Fibroblast of the conjunctiva (primary cell): ENCODE measurements around the gene PACRG.

ENCODE experiments used
- DNase-seq: peaks from one replicate; pipeline ENCODE4 v3.0.0-alpha.2; 2010; ENCODE audit warnings: low read depth

The PACRG gene

DNA sequence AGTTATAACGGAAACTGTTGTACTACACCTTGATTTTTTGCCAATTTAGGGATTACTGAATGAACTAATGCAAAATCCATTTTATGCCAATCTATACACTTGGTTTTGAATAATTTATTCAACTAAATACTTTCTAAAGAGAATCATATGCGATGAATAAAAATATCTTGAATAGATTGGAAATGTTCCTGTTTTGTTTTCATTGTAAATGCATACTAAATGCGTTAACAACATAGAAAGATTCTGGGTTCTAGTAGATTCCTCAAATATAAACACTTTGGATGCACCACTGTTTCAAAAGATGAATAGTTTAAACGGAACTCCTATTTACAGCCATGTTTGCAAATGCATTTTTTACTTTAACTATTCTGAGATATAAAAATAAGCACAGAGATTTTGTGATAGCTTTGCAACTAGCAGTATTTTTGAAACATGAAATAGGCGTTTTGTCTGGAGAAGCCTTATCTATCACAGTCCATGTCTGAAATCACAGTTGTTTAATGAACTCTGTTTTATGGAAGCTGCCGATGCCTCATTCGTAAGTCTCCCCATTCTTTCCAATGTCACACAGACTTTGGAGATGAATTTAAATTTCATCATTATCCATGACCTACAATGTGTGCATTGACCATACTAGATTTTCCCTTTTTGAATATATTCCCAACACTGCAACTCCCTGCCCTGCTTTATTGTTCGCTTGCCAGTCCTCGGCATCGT is 409.1 kb downstream of the PACRG start:
- DNase-seq = no peak

DNA sequence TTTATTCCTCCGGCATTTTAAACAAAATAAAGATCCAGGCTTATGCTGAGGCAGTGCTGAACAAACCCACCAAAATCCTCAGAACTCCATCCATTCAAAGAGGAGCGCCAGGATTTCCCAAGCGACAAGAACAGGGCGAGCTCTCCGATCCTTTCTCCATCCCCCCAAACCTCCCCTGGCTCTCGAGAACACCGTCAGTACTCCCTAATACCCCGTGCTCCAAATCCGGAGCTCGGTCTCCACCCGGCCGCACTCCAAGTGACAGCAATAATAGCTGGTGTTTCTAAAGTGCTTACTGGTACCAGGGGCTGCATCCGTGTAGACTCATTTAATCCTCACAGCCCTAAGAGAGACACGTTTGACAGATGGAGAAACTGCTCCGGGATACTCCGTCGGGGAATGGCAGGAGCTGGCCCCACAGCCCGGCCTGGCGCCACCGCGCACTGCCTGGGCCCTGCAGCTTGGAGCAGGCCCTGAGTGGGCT is 409.7 kb downstream of the PACRG start:
- no peak for DNase-seq

DNA sequence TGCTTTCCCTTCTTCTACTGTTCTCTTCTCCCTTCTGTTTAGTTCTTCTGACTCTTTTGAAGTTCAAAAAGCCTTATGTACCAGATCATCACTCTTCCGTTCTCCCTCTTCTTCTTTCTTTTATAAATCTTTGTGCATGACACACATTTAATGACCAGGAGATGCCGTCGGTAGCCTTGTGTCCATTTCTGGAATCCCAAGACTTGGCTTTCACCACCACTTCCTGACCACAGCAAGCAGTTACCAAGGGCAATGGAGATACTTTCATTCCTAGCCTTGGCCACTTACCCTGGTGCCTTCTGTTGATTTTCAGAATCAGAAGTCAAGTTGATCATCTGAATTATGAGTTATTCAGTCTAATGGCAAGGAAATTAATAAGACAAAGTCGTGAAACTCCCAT is 418.3 kb downstream of the PACRG start:
- DNase-seq = no peak

DNA sequence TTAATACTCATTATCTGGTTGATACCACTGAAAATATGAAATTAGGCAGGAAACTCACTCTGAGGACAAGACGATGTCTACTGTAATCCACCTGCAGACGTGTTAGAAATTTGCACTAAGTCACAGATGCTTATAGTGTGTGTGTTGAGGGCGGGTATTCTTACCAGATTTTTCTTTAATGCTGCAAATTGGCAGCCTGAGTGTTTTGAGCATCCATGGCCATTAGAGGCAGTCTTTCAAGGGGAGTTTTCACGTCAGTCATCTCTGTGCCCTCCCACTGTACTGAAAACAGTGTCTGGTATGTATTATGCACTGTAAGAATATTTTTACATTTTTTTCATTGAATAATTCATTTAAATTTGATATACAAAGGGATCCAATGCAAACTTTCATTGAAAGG is 420.2 kb downstream of the PACRG start:
- DNase-seq = no peak

DNA sequence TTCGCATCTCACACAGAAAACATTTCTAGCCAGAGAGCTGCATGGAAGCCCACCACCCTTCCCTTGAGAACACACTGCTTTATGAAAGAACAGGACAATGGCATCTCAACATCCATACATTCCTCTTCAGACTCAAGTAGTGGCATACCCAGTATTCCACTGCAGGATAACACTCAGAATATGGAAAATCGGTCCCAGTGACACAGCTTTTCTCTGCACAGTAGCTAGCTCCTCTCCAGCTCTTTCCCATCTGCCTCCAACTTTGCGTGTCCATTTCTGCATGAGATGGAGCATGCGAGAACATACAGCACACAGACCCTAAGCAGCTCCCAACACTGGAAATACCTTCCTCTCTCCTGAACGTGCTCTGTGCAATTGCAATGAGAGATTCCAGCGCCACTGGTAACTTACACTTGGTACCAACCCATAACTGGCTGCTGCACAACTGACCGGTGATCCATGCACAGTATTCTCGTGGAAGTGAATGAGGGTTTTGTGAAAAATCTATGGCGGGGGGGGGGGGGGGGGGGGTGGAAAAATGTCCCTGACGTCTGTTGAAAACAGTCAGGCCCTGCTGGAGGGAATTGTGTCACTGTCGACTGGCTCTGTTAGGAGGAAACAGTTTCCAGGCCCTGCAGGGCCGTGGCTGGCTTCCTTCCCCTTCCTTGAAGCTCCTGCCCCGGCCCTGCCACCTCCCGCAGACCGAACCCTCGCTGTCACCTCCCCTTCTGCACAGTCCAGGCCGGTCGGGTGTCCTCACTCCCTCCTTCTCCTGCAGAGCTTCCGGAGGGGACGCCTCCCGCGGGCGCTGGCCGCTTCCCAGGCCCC is 420.9 kb downstream of the PACRG start:
- DNase-seq = no peak

DNA sequence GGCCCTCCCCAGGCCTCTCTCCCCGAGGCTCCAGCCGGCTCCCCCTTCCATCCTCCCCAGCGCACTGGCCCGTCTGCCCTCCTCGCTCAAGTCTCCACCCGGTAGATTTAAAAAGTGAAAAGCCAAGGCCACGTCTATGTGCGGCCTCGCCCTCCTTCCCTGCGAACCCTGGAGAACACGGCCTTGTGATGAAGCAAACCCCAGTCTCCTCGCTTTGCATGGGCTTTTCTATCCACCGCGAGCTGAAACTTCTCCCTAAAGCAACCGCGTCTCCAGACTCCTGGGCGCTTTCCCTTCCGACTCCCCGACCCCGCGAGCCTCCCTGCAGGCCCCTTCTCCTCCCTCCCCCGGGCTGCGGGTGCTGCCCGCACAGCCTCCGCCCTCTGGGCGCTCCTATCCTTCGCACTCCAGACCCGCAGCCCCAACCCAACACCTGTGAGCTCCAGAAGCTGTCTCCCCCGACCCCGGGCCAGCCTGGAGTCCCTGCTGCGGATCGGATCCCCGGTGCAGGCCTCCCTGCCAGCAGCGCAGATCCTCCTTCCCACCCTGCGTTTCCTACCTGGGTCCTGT is 421.6 kb downstream of the PACRG start:
- DNase-seq = no peak

DNA sequence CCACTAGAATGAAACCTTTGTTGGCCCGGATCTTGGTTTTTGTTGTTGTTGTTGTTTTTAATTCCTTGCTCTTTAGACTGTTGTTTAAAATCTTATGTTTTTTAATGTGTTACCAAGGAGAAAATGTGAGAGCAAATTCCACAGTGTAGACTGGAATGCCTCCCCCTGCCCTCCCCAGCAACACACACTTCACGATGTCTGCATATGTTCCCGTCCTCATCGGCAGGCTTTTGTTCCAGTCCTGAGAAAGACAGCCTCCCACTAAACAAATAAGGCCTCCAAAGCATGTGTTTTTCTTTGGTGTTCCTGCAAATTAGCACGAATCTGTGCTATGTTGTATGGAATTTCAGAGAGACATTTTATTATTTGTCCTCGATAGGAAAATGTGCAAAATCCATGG is 423.4 kb downstream of the PACRG start:
- no peak for DNase-seq

DNA sequence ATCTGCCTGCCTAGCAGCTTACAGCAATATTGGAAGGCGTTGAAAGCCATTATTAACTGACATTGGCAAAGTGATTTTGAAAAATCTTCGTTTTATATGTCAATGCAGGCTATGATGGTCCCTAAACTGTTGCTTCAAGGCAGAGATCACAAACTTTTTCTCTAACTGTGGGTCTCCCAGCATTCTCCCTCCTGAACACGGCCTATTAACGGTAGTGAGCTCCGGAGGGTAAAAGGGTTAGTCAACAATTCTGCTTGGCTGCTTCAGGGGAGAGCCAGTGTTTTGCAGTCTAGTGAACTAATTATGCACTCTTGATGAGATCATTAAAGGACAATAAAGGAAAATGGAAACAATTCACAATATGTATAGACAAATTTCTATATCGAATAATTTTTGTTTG is 424.9 kb downstream of the PACRG start:
- DNase-seq = no peak

DNA sequence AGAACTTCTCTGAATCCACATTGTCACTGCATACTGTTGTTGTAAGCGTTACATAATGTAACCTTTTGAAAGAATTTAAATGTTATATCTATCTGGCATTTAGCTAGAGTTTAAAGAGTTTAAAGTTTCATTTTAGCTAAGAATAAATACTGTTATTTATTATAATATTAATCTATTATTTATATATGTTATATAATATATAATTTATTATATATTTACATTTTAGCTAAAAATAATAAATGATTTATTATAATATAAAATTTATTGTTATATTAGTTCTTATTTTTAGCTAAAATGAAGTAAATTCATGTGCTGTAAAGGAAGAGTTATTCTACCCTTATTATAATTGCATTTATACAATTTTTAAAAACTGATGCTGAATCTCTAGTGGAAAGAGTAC is 431.3 kb downstream of the PACRG start:
- DNase-seq = no peak

DNA sequence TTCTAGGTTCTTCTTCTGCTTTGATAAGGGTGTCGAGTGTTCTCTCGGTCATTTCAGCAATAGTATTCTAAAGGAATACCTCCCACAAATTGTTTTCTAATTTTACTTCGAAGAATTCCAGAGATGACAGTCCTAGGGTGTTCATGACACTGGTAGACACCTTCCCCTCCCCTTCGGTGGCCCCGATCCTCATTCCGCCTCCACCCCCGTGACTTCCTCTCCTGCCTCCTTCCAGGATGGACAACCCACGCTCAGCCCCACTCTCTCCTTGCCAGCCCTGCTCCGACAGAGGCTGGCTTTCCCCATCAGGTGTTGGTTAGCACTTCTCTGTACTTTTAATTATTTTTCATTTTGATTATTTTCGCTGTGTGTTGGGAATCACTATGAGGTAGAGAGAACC is 431.9 kb downstream of the PACRG start:
- DNase-seq = no peak

DNA sequence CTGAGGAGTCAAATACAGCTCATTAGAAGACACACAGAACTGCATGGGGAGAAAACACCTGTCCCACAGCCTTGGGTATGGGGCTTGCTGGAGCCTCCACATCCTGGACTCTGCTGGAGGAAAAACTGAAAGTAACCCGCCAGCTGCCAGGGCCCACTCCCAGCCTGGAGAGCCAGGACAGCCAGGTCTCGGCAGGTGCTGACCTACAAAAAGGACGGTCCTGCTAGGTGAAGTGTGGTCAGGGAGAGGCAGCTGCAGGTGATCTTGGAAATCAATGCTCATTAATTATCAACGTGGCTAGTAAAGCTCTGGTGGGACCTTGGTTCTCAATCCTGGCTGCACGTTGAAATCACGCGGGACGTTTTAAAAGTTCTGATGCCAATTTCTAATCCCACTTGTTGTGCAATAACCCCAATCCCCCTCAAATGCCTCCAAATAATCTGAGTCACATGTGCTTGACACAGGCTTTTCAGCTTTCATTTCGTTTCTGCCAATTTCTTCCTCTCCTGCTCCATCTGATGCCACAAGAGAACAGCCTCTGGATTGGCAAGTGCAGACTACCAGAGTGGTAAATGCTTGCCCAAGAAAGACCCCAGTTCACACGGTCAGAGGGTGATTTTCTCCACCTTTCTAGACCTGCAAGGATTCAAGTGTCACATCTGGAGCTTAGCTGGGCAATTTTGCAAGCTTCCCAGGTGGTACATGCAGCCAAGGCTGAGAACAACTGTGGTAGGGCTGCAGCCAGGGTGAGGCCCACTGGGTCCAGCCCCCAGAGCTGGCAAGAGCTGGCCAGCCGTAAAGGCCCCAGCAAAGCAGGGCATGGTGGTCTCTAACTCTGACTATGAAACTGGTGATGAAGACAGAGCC is 434.5 kb downstream of the PACRG start:
- DNase-seq = no peak

DNA sequence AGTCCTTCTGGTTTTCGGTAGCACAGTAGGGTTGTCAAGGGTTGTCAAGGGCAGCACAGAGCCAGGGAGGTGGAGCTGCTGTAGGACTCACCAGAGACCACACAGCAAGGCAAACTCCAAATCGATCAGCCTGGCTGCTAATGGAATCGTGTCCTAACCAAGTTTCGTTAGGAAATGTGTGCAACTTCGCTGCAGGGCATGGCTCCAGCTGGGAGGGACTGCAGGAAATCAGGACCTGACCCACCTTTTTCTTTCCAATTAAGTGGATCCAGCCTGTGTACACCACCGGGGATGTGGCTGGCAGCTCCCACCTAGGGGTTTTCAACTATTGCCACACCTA is 435.1 kb downstream of the PACRG start:
- no peak for DNase-seq

DNA sequence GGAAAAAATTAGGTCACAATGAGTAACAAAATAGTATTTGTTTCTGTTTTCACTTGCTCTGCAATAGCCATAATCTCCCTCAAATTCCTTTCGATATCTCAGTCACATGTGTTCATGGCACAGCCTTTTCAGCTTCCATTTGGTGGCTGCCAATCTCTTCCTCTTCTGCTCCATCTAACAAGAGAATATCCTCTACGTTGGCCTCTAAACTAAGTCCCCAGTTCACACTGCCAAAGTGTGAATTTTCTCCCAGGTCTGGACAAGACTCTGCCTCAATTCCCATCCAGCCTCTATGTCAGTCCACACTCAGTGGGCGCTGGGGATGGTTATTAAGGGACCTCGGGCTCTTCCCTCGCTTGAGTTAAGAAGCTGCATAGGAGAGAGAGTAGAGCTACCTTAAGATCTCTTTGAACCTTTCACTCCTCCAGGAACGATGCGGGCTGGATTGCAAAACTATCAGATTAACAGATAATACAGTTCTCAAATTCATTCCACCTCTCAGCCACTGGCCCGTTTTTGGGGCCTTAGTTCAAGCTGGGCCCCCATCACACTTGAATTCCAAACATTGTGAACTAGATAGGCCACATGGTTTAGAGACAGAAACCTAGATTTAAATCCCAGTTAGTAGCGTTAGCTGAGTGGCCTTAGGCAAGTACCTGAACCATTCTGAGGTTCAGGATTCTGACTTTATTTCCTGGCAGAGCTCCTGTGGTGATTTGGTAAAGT is 436.6 kb downstream of the PACRG start:
- no peak for DNase-seq

DNA sequence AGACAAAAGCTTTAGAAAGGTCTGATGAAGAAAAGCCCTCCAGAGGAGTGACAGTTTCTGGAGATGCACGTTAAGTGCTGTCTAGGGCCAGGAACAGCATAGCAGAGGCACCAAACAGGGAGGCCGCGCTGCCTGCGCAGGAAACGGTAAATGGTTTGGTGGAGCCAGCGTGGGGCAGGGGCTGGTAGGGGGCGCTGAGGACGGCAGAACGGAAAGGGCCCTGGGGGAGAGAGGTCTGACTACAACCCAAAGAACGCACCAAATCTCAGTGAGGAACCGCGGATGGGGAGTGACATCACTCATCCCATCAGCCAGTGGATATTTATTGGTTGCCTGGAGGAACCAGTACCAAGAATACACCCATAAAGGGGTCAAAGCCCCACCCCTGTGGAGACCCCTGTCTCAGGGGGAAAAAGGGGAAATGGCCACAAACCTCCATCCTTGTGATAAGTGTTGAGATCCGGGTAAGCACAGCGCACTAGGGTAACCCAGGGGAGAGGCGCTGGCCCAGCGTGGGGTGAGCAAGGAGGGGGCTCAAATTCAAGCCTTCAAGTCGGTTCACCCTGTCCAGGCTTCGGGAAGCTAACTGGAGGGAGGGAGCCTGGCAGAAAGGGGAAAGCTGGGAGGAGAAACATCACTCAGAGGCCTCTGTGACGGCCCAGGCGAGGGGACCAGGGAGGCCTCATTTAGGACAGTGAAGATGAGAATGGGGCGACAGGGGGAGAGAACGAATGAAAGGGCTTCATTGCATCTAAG is 437.6 kb downstream of the PACRG start:
- no peak for DNase-seq

DNA sequence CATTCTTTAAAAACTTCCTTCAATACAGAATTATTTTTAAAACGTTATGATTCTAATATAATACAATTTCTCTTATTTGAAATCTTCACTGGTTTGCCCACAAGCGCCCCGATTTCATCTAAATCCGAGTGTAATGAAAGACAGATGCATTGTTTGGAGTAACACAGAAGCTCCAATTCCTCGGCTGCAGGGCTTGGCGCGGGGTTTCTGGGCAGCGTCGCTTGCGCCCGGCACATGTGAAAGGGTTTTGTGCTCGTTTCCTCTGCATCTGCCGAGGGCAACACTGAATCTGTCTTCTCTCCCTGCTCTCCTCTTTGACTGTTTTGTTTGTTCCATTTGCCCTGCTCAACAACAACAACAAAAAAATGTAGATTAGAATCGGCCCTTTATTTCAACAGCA is 438.1 kb downstream of the PACRG start:
- DNase-seq = no peak

DNA sequence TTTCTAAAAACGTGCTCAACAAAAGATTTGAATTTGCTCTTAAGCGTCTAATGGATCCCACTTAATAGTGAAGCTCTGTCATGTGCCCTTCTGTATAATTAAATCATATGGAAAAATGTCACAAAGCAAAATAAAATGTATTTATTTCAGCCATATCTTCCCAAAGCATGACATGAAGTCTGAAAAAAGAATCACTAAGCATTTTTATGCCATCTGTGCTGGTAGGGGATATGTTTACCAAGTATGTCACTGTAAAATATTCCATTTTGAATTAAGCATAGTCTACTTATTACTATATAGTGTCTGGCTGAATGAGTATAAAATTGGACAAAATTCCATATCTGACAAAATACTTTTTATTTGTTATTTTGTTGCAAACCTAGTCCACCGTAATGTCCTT is 438.7 kb downstream of the PACRG start:
- no peak for DNase-seq

DNA sequence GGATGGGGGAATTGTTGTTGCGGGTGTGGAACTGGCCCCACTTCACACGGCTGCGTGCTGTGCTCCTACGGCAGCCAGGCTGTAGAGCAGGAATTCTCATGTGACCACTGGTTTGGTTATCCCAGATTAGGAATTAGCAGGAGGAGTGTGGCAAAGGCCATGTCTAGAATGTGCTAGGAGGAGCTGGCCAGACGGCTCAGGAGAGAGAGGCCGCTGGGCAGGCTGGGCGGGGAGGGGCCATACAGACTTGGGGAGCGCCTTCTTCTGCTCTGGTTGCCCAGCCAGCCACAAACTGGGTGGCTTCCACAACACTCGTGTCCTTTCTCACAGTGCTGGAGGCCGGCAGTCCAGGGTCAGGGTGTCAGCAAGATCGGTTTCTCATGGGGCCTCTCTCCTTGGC is 441.7 kb downstream of the PACRG start:
- no peak for DNase-seq

DNA sequence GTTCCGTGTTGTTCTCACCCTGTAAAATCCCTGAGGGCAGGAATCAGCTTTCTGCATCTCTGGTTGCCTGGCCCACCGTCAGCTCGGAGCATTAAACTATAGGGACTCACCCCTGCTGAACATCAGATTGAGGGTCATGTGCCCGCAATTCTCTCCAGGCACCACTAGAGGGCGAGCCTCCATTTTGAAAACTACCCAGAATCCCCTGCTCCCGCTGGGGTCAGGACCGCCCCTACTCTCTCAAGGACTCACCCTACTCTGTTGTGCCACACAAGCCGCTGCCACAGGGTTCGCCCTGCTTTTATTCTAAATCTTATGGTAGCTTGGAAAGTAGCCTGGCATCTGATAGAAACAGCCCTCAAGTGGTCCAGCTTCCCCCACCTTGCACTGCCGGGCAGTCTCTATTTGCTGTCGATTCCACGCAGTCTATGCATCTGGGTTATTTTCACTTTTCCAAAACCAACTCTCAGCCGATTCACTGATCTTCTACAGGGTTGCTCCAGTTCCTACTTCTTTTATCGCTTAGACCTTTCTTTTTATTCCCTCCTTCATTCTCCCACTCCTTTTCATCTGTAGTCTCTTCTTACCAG is 442.6 kb downstream of the PACRG start:
- no peak for DNase-seq

DNA sequence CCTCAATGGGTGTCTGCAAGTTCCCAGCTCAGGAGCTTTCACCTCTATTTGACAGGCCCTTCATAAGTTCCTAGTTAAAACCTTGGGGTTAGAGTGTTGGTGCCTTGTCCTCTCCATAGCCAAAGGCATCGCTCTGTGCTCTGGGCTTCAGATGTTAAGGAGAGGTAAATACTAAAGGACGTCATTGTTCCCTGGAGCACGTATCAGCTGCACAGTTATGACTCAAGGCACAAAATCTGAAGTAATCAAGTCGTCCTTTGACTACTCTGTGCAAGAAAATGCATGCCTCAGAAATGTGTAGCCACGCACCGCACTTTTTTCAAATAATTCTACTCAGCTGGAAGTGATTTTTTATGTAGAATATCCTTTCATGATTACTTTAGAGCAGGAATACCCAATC is 446.0 kb downstream of the PACRG start:
- DNase-seq = no peak

DNA sequence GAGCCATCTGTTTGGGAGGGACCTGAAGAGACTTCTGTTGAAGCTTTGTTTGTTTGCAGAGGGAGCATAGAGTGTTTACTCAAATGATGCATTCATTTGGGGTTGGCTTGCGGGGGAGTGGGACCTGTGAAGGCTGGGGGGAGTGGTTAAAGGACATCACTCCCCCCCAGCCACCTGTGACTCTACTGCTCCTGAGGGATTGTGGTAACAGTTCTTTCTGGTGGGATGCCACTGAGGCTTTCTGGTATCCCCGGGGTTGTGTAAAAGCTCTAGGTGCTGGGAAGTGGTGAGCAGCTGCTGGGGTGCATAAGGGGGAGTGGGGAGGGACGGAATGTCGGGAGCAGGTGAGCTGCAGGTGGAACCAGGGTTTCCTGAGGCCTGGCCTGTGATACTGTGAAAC is 447.5 kb downstream of the PACRG start:
- no peak for DNase-seq

DNA sequence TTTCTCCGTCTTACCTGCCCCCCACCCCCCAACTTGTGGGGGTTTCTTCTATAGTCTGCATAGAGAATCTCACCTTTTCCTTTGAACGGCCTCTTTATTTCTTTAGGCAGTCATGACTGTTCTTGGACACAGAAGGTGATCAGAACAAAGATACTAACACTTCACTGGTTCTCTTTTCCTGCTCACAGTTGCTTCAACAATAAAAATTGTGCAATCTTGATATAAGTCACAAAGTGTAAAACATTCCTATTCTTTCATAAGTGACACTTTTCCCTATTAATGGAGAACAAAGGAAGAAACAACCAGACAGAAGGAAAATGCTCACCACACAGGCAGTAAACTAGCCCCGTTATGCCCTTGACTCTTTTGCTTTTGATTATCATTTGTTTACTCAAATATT is 448.3 kb downstream of the PACRG start:
- no peak for DNase-seq
